NCI-H1436 treated with DMSO at 0.1 percent for 48 hours (cell line): ENCODE measurements around the gene GRM1.
"Not testable (repeated sequence)": the region's sequence is repeated elsewhere in the genome, so short reads cannot be mapped to it uniquely, and the experiment has no call there.

Experiments used
- DNase-seq: peaks from one replicate; lab custom pipeline; 2025; lab: John Stamatoyannopoulos, UW

The GRM1 gene

DNA sequence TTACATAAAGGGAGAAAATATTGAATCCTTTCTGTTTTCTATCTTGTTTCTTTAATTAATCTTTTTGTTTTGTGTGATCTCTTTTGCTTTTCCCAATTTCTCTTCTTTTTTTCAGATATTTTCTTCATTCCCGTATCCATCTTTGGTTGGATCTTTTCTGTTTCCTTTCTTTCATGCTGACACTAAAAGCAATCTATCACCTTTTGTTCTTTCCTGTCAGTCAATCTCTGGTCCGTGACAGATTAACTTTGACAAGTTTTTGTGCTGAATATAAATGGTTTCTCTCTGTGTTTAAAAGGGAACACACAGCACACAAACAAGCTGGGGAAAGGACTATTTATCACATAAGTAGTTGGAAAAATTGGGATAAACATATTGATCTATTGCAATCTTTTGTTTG, 162.8 kb downstream of the GRM1 start:
- no peak for DNase-seq

DNA sequence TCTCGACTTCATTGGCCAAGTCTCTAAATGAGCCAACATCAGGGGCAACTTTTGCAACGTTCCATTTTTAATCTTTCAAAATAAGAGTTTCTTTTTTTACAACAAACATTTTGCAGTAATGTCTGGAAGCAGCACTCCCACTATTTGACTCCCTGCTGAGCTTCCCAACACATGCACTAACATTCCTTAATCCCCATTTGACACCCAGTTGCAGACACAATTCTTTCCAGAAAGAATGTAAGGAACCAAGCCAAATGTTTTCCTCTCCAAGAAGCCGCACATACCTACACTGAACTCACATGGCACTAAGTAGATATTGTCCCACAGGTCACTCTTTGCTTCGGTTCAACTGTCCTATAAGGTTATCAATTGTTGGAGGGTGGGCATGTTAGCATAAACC, 165.6 kb downstream of the GRM1 start:
- no peak for DNase-seq

- no peak for DNase-seq
These were observed 171.3 kb downstream of the GRM1 start for GRCh38 chr6:146200176-146200575.

DNA sequence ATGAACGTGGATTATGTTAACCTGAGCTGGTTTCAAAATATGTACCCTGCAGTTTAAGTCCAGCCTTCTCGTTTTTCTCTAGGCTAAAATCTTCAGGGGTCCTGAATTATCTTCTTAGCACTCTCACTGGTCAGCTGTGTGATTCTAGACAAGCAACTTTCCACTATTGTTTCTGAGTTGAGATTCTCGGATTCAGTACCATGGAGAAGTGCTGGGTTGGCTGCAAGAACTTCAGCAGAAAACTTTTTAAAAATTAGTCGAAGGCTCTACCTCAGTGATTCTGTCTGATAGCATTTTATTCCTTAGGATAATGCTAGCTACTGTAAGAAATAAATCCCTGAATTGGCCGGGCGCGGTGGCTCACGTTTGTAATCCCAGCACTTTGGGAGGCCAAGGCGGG, 173.7 kb downstream of the GRM1 start:
- no peak for DNase-seq

DNA sequence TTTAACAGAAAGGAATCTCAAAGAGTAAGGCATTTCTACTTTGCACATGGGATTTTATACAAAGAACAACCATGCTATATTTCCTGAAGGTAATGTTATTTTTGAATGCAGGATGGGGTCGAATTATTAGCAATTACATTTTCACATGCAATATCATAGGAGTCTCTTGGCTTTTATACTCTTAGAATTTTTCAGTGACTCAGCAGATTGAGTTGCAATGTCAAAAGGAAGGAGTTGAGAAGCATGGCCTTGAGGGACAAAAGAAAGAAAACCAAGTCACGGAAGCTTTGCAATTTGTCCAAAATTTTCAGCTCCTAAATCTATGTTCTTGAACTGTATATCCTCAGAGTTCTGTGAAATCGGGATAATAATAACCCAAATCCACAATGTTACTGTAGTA, 181.1 kb downstream of the GRM1 start:
- no peak for DNase-seq

DNA sequence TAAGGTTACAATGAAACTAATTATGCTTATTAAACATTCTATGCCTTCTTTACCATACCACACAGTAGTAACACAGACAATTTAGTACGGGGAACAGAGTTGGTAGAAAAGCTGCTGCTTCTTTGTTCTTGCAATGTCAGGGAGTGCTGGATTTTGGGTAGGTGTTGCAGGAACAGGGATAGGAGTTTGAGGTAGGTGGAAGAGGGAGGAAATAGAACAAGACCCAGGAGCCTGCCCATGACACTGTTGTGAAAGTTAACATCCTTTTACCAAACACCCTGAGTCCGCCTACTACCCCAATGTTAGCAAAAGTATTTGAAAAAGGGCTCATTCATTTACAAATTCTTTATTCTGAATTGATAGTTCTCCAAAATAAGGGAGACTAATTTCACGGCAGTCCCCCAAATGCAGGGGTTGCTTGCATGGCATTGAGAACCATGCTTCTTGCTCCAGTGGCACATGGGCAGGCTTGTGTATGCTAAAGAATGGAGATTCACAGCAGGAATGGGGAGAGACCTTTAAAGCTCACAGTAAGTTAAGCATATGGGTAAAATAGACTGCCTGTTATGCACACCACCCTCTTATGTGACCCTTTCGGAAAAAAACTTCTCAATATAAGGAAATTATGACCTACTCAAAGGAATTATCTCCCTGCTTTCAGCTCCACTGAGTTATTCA, 181.7 kb downstream of the GRM1 start:
- no peak for DNase-seq

DNA sequence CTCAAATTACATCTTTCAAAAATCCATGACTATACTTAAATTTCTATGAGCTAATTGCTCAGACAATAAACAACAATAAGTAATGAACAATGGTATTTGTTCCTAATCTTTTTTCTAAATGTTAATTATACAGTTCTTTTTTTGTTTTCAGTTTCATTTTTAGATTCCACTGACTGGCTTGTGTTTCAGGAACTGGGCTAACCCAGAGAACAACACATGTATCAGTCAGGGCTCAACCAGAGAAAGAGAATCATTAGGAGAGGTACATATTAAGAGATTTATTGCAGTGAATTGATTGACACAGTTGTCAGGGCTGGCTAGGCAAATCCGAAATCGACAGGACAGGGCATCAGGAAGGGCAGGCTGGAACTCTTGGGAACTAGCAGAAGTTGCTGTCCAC, 182.8 kb downstream of the GRM1 start:
- no peak for DNase-seq

- no peak for DNase-seq
These were observed 183.9 kb downstream of the GRM1 start for GRCh38 chr6:146212781-146213180.

- DNase-seq = no peak
These were observed 190.2 kb downstream of the GRM1 start for GRCh38 chr6:146219101-146219500.

GRCh38 chr6:146224449-146224848, 195.6 kb downstream of the GRM1 start:
- DNase-seq = no peak

DNA sequence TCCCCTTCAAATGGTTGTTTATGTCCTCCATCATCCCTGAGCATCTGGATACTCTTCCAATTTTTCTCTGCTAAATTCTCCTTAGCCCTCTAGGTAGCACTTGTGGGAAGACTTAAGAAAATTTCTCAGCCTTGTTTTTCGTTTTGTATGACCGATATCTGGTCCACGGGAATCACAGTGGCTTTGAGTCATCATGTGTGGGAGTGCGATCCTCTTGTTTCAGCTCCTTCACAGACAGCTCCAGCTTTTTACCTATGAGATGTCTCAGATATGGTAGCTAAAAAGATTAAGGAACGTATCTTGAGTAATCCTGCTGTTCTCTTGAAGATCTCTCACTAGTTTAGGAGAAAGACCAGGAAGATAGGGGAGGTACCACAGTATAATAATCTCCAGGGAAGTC, 196.1 kb downstream of the GRM1 start:
- DNase-seq = no peak

DNA sequence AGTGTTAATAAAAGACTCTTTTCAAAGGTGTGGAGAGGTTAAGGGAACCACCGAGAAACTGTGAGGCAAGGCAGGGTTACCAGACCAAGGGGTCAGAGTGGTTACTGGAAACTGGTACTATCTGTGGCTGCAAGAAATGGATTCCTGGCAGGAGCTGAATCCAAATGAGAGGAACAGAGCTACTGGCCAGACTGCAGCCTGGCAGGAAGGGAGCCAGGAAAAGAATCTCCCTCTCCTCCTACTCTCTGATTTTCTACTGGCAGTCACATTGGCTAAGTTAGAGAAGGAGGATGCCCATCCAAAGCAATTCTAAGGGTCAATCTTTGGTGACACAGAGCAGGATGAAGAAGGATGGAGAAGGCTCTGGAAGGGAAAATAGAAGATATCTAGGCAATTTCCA, 211.5 kb downstream of the GRM1 start:
- no peak for DNase-seq

DNA sequence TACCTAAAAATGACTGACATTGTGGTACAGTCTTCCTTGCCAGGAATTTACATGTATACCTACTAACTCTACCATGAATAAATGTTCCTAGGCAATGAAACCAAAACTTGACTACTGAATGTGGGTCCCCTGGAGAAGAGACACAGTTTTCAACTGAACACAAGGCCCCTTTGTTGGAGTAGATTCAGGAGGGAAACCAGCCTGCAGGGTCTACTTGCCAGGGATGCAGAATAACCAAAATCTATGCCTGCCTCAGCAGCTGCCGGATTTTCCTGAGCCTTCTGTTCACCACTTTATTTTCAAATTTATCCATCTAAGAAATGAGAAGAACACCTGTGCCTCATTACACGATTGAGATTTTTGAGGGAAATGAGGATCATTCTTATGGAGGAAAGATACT, 211.9 kb downstream of the GRM1 start:
- DNase-seq = no peak

- not testable (repeated sequence) for DNase-seq
These were observed 214.8 kb downstream of the GRM1 start for GRCh38 chr6:146243646-146244045.

DNA sequence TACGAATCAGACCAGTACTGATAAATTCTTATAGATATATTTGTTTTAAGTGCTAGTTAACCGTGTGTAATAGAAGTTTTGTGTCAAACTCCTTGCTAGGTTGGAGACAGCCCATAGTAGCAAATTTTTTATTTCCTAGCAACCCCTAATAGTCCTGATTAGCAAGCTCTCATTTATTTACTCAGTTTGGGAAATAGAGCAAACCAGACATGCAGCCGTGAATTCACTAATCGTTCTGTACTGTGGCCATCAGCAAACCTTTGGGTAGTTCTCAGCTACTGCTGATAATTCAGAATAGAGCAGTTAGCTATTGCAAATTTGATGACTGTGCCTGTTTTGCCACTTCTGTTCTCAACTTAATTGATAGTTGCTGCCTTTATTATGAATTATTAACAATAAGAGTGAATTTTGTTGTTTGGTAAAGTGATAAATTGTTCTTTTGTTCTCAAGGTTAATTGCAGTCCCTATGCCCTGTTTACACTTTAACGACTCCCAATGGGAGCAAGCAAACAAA, 215.8 kb downstream of the GRM1 start:
- DNase-seq = no peak

DNA sequence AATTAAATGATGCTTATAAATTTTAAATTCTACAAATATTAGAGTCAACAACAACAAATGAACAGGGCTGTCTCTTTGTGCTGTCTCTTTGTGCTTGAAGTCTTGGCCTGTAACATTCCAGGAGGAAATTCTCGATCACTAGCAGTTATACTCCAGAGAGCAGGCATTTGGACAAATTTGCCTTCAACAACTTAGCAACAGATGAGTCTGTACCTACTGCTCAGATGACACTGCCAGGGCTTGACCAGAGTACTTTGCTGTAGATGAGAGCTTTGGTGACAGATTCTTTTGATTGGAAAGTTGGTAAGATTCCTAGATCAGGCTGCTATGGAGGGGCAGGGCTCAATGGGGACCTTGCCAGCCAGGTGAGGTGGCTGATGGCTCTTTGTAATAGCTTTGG, 217.2 kb downstream of the GRM1 start:
- DNase-seq = no peak

DNA sequence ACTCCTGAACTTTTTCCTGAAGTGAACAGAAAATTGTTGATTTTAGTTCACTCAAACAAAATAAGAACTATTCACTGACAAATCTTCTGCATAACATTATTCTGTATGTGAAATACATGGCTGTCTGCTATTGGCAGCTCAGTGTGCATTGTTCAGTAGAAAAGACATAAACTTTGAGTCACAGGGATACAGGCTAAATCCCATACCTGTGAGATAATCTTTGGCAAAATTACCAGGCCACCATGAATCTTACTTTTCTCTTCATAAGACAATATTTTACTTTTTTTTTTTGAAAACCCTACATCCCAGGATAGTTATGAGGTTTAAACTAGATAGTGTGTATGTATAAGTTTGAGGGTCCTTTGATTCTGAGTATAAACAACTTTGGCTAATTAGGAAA, 224.8 kb downstream of the GRM1 start:
- no peak for DNase-seq

GRCh38 chr6:146258206-146258605, 229.3 kb downstream of the GRM1 start:
- no peak for DNase-seq

- DNase-seq = no peak
These were observed 232.0 kb downstream of the GRM1 start for GRCh38 chr6:146260886-146261285.

GRCh38 chr6:146265056-146265455, 236.2 kb downstream of the GRM1 start:
- no peak for DNase-seq

- DNase-seq = no peak
These were observed 238.6 kb downstream of the GRM1 start for GRCh38 chr6:146267447-146267846.

DNA sequence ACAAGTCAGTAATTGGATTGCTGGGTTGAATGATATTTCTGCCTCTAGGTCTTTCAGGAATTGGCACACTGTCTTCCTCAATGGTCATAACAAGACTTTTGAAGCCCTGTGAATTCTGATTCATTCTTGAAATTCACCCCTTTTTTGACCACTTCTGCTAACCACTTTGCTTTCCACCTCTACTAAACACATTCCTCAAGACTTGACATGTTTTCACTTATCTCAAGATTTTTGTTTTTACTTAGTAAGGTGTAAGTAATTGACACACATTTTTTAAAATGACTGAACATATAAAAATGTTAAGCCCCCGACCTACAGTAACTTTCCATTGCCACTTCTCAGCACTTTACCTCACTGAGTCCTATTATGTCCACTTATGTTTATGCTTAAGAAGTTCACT, 239.1 kb downstream of the GRM1 start:
- no peak for DNase-seq

- DNase-seq = no peak
These were observed 240.6 kb downstream of the GRM1 start for GRCh38 chr6:146269482-146269881.

DNA sequence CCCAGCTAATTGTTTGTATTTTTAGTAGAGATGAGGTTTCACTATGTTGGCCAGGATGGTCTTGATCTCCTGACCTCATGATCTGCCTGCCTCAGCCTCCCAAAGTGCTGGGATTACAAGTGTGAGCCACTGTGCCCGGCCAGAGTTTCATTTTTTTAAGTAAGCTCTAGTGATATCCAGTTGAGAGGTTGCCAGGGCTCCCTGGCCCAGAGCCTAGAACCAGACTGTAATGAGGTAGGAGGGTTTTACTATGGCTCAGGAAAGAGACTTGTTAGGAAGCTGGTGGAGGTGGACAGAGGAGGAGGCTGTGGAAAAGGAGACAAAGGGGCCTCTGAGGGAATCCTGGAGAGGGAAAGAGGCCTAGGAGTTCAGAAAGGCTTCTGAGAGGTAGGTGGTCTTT, 242.3 kb downstream of the GRM1 start:
- not testable (repeated sequence) for DNase-seq
